Fibroblast of lung (primary cell): ENCODE results near the gene CNDP1. TPM values are rescaled to one million over a fixed set of nuclear protein-coding genes. Genes with fewer than 3 reads are reported as not detected.

Source experiments
- DNase-seq, 2 donors: peaks; one replicate each; pipeline versions ENCODE4 v3.0.0 to v3.0.0-alpha.2; 2010; ENCODE audit warnings: low read depth in 2 of 2
- H2AFZ ChIP-seq: 2 replicates; pipeline ENCODE4 v1.5.1; 2012; ENCODE audit warnings: low read length, control low read depth, inconsistent platforms
- H3K27ac ChIP-seq: 2 replicates; pipeline ENCODE4 v1.5.1; 2011; ENCODE audit warnings: low read length, control low read depth; ENCODE audit not compliant: insufficient read depth
- H3K27me3 ChIP-seq: 2 replicates; pipeline ENCODE4 v1.5.1; 2011; ENCODE audit warnings: mild to moderate bottlenecking, low read length; ENCODE audit not compliant: control insufficient read depth, insufficient read depth
- H3K36me3 ChIP-seq: 2 replicates; pipeline ENCODE4 v1.5.1; 2011; ENCODE audit warnings: low read length; ENCODE audit not compliant: control insufficient read depth, insufficient read depth
- H3K4me1 ChIP-seq: 2 replicates; pipeline ENCODE4 v1.5.1; 2011; ENCODE audit warnings: low read length; ENCODE audit not compliant: control insufficient read depth, insufficient read depth; ENCODE audit errors: extremely low read depth
- H3K4me2 ChIP-seq: 2 replicates; pipeline ENCODE4 v1.5.1; 2011; ENCODE audit warnings: low read length, control low read depth; ENCODE audit not compliant: insufficient read depth; ENCODE audit errors: extremely low read depth
- H3K4me3 ChIP-seq, 4 experiments: fragments of 200-600 bp in 1 of 4; sonication (generic) in 1 of 4; replicated peaks in 1 of 4; 2 replicates each; pipeline ENCODE4 v1.5.1; 2011 to 2016; ENCODE audit warnings: low read length in 4 of 4, low read depth in 3 of 4, mild to moderate bottlenecking in 3 of 4, control low read depth in 2 of 4, inconsistent platforms in 1 of 4, mixed read lengths in 1 of 4; ENCODE audit not compliant: insufficient read depth in 1 of 4; ENCODE audit errors: control extremely low read depth in 1 of 4
- H3K79me2 ChIP-seq: 2 replicates; pipeline ENCODE4 v1.5.1; 2012; ENCODE audit warnings: mild to moderate bottlenecking, low read length, inconsistent platforms; ENCODE audit not compliant: control insufficient read depth, insufficient read depth
- H3K9ac ChIP-seq: 2 replicates; pipeline ENCODE4 v1.5.1; 2011; ENCODE audit warnings: mild to moderate bottlenecking, low read length, control low read depth; ENCODE audit not compliant: insufficient read depth
- H3K9me3 ChIP-seq: 2 replicates; pipeline ENCODE4 v1.5.1; 2012; ENCODE audit warnings: low read depth, low read length; ENCODE audit not compliant: control insufficient read depth, insufficient read depth
- H4K20me1 ChIP-seq: 2 replicates; pipeline ENCODE4 v1.5.1; 2011; ENCODE audit warnings: low read length; ENCODE audit not compliant: control insufficient read depth, insufficient read depth; ENCODE audit errors: extremely low read depth
- CTCF ChIP-seq, 2 donors: IDR thresholded peaks in 1 of 2; conservative IDR thresholded peaks in 1 of 2; 1 replicate in 1 of 2; 2 replicates in 1 of 2; pipeline ENCODE4 v1.5.1; 2011 to 2012; ENCODE audit warnings: low read length in 2 of 2, control low read depth in 1 of 2, inconsistent platforms in 1 of 2, low read depth in 1 of 2, mild to moderate bottlenecking in 1 of 2
- EZH2 ChIP-seq: IDR thresholded peaks from 2 replicates; pipeline ENCODE4 v1.5.1; 2012; ENCODE audit warnings: low read length, control low read depth, mild to moderate bottlenecking; ENCODE audit errors: missing control alignments
- polyA plus RNA-seq, 2 donors: library from polyadenylated mRNA; depleted of rRNA in 1 of 2; stranded (reverse) in 1 of 2; unstranded in 1 of 2; fragments of >200 nt; gene quantifications; 2 replicates each; pipeline ENCODE4 v1.2.1, GENCODE V29; 2011 to 2012; ENCODE audit warnings: missing spikeins in 1 of 2
- total RNA-seq: library from RNA; depleted of rRNA; stranded (reverse); fragments of >200 nt; gene quantifications from 2 replicates; pipeline ENCODE4 v1.2.1, GENCODE V29; 2014

CNDP1 gene
- total and polyA plus RNA-seq, 2 donors (not counting 1 experiment from before 2014, with no cell fraction given) = not detected

GRCh38 chr18:74511823-74512222 lies 22.5 kb upstream of the CNDP1 start:
- DNase-seq = no peak
- TF ChIP-seq CTCF (conservative IDR thresholded peaks at IDR 0.05 in 1 of 2, IDR thresholded peaks at IDR 0.05 in 1 of 2; ENCODE audit: low read depth in 1 of 2, low read length in 2 of 2) = no peak
- no peak for TF ChIP-seq EZH2
- Histone ChIP-seq H3K9ac (no peak overlapping the region), H3K27me3 (no peaks in the 10 kb centered on the region), H4K20me1 (no peaks in the 10 kb centered on the region), H3K9me3 (no peaks in the 10 kb centered on the region), H3K4me2 (no peak overlapping the region), H3K27ac (no peak overlapping the region), H3K4me1 (no peaks in the 10 kb centered on the region), H2AFZ (no peak overlapping the region), H3K79me2 (no peaks in the 10 kb centered on the region), H3K36me3 (peaks cover 31% of the 10 kb centered on the region), H3K4me3 (no peak overlapping the region)

- Histone ChIP-seq H3K9ac (no peak overlapping the region), H3K9me3 (no peaks in the 10 kb centered on the region), H3K4me1 (no peaks in the 10 kb centered on the region), H3K79me2 (no peaks in the 10 kb centered on the region), H3K4me2 (no peak overlapping the region), H3K36me3 (peaks cover 30% of the 10 kb centered on the region), H3K27me3 (no peaks in the 10 kb centered on the region), H4K20me1 (no peaks in the 10 kb centered on the region), H3K4me3 (no peak overlapping the region), H3K27ac (no peak overlapping the region), H2AFZ (no peak overlapping the region)
- DNase-seq = no peak
- TF ChIP-seq CTCF (conservative IDR thresholded peaks at IDR 0.05 in 1 of 2, IDR thresholded peaks at IDR 0.05 in 1 of 2; ENCODE audit: low read depth in 1 of 2, low read length in 2 of 2) = no peak
- TF ChIP-seq EZH2 = no peak
Measured at GRCh38 chr18:74512321-74513053, 21.8 kb upstream of the CNDP1 start.

GRCh38 chr18:74513149-74513882 lies 21.0 kb upstream of the CNDP1 start:
- Histone ChIP-seq H3K36me3 (peaks cover 27% of the 10 kb centered on the region), H3K4me2 (no peak overlapping the region), H3K9ac (no peak overlapping the region), H2AFZ (no peak overlapping the region), H3K79me2 (no peaks in the 10 kb centered on the region), H3K4me3 (no peak overlapping the region), H3K9me3 (no peaks in the 10 kb centered on the region), H3K27me3 (no peaks in the 10 kb centered on the region), H4K20me1 (no peaks in the 10 kb centered on the region), H3K4me1 (no peaks in the 10 kb centered on the region), H3K27ac (no peak overlapping the region)
- DNase-seq = no peak
- TF ChIP-seq EZH2 (no peak), CTCF (conservative IDR thresholded peaks at IDR 0.05 in 1 of 2, IDR thresholded peaks at IDR 0.05 in 1 of 2; ENCODE audit: low read depth in 1 of 2, low read length in 2 of 2) (no peak)
